HUES6 (cell line): ENCODE results near the gene ZKSCAN1.
"Not testable (repeated sequence)": the region's sequence is repeated elsewhere in the genome, so short reads cannot be mapped to it uniquely, and the experiment has no call there.

Source experiments
- H3K27ac ChIP-seq: 2 replicates; pipeline ENCODE4 v1.7.0; 2013; ENCODE audit warnings: low read depth, mild to moderate bottlenecking, low read length, inconsistent platforms
- H3K27me3 ChIP-seq: 2 replicates; pipeline ENCODE4 v1.6.1; 2013; ENCODE audit warnings: low read length; ENCODE audit not compliant: control insufficient read depth, insufficient read depth
- H3K36me3 ChIP-seq: 2 replicates; pipeline ENCODE4 v1.6.1; 2013; ENCODE audit warnings: low read length; ENCODE audit not compliant: control insufficient read depth, insufficient read depth
- H3K4me1 ChIP-seq: 2 replicates; pipeline ENCODE4 v1.6.1; 2013; ENCODE audit warnings: low read length; ENCODE audit not compliant: control insufficient read depth, insufficient read depth
- H3K4me3 ChIP-seq: 2 replicates; pipeline ENCODE4 v1.5.1; 2013; ENCODE audit warnings: low read depth, low read length
- H3K9ac ChIP-seq: one replicate; pipeline ENCODE4 v1.6.1; 2013; ENCODE audit warnings: mild to moderate bottlenecking, low read length
- H3K9me3 ChIP-seq: 2 replicates; pipeline ENCODE4 v1.6.1; 2013; ENCODE audit warnings: low read depth, low read length; ENCODE audit not compliant: control insufficient read depth, insufficient read depth

The ZKSCAN1 gene

GRCh38 chr7:100003711-100004661 lies 11.4 kb upstream of the ZKSCAN1 start:
- Histone ChIP-seq H3K9me3 (no peaks in the 10 kb centered on the region), H3K4me3 (no peak overlapping the region), H3K27me3 (no peaks in the 10 kb centered on the region), H3K4me1 (peaks cover 11% of the 10 kb centered on the region), H3K27ac (no peak overlapping the region), H3K9ac (no peak overlapping the region), H3K36me3 (no peaks in the 10 kb centered on the region)

- peaks cover 14% of the 10 kb centered on the region for H3K4me1 ChIP-seq
- H3K27ac ChIP-seq, result no peak overlapping the region
- no peaks in the 10 kb centered on the region; the same call in 1 of the 2 replicates for H3K27me3 ChIP-seq
- no peaks in the 10 kb centered on the region for H3K9me3 ChIP-seq
- no peak overlapping the region for H3K4me3 ChIP-seq
- H3K9ac ChIP-seq, result no peak overlapping the region
- H3K36me3 ChIP-seq, result no peaks in the 10 kb centered on the region
Measured at GRCh38 chr7:100007887-100008286, 7.5 kb upstream of the ZKSCAN1 start.

- no peak overlapping the region for H3K9ac ChIP-seq
- H3K27ac ChIP-seq, result no peak overlapping the region
- no peaks in the 10 kb centered on the region; the same call in 1 of the 2 replicates for H3K27me3 ChIP-seq
- no peaks in the 10 kb centered on the region for H3K9me3 ChIP-seq
- H3K4me1 ChIP-seq, result peaks cover 13% of the 10 kb centered on the region
- H3K36me3 ChIP-seq, result no peaks in the 10 kb centered on the region
- H3K4me3 ChIP-seq, result no peak overlapping the region
Measured at GRCh38 chr7:100008525-100008924, 6.9 kb upstream of the ZKSCAN1 start.

GRCh38 chr7:100009952-100010351 lies 5.4 kb upstream of the ZKSCAN1 start:
- H3K4me3 ChIP-seq, H3K9me3 ChIP-seq, H3K9ac ChIP-seq, H3K27ac ChIP-seq, H3K36me3 ChIP-seq, H3K4me1 ChIP-seq, H3K27me3 ChIP-seq: not testable (repeated sequence)

GRCh38 chr7:100010901-100011300 lies 4.5 kb upstream of the ZKSCAN1 start:
- no peak overlapping the region for H3K27ac ChIP-seq
- H3K36me3 ChIP-seq, result no peaks in the 10 kb centered on the region
- no peaks in the 10 kb centered on the region; the same call in 1 of the 2 replicates for H3K27me3 ChIP-seq
- no peak overlapping the region for H3K9ac ChIP-seq
- no peak overlapping the region for H3K4me3 ChIP-seq
- peaks cover 7% of the 10 kb centered on the region; the same call in 1 of the 2 replicates for H3K4me1 ChIP-seq
- no peaks in the 10 kb centered on the region for H3K9me3 ChIP-seq

GRCh38 chr7:100011516-100011915 lies 3.9 kb upstream of the ZKSCAN1 start:
- Histone ChIP-seq H3K36me3 (no peaks in the 10 kb centered on the region), H3K4me1 (peaks cover 11% of the 10 kb centered on the region), H3K27ac (no peak overlapping the region), H3K9ac (no peak overlapping the region), H3K27me3 (no peaks in the 10 kb centered on the region; the same call in 1 of the 2 replicates), H3K9me3 (no peaks in the 10 kb centered on the region), H3K4me3 (no peak overlapping the region)

GRCh38 chr7:100012385-100013327 lies 2.7 kb upstream of the ZKSCAN1 start:
- not testable (repeated sequence) for H3K9me3 ChIP-seq

GRCh38 chr7:100013328-100013676 lies 2.1 kb upstream of the ZKSCAN1 start:
- Histone ChIP-seq H3K4me3 (no peak overlapping the region), H3K27me3 (no peaks in the 10 kb centered on the region; the same call in 1 of the 2 replicates), H3K9ac (no peak overlapping the region), H3K36me3 (no peaks in the 10 kb centered on the region), H3K9me3 (no peaks in the 10 kb centered on the region), H3K27ac (no peak overlapping the region), H3K4me1 (peaks cover 15% of the 10 kb centered on the region)

More at GRCh38 chr7:100012385-100013327, 2.7 kb upstream of the ZKSCAN1 start:
- H3K27ac ChIP-seq, H3K36me3 ChIP-seq, H3K9ac ChIP-seq, H3K4me3 ChIP-seq, H3K27me3 ChIP-seq: not testable (repeated sequence)
- peaks cover 15% of the 10 kb centered on the region for H3K4me1 ChIP-seq

GRCh38 chr7:100016215-100016901 lies 962 bp downstream of the ZKSCAN1 start:
- Histone ChIP-seq H3K4me3 (peak overlapping the region; percentile 97), H3K27me3 (no peaks in the 10 kb centered on the region; the same call in 1 of the 2 replicates), H3K27ac (peak overlapping the region; percentile 91; the same call in 1 of the 2 replicates), H3K9me3 (no peaks in the 10 kb centered on the region), H3K9ac (peak overlapping the region; percentile 94), H3K4me1 (peaks cover 12% of the 10 kb centered on the region), H3K36me3 (peaks cover 9% of the 10 kb centered on the region)

- H3K9ac ChIP-seq, result no peak overlapping the region
- peaks cover 12% of the 10 kb centered on the region for H3K36me3 ChIP-seq
- H3K27ac ChIP-seq, result no peak overlapping the region
- H3K9me3 ChIP-seq, result no peaks in the 10 kb centered on the region
- H3K4me1 ChIP-seq, result peaks cover 12% of the 10 kb centered on the region
- no peaks in the 10 kb centered on the region for H3K27me3 ChIP-seq
- H3K4me3 ChIP-seq, result no peak overlapping the region
Measured at GRCh38 chr7:100017300-100017699, 1.9 kb downstream of the ZKSCAN1 start.
